Measurements from ENCODE around the gene TBKBP1. TPM values are rescaled to one million over a fixed set of nuclear protein-coding genes. Genes with fewer than 3 reads are reported as not detected.

Gene TBKBP1
- total and polyA plus RNA-seq, 9 donors: 6.0 to 28.8 (median 22.8) TPM

DNA sequence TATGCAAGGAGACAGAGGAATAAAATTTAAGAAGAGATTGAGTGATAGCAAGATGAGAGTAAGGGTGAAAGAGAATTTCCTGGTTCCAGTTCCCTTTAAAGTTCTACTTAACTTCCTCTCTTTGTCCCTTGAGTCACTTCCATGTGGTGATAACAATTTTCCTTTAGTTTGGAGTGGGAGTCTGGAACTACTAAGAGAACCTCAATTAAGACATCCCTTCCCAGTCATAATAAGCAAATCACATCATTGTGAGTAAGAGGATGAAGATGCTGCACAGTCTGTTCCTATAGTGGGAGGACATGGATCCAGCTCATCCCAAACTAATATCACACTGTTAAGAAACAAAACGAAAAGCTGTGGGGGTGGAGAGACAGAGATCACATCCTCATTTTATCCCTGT is 63.4 kb downstream of the TBKBP1 start:
- H3K27me3 ChIP-seq: no peaks in the 10 kb centered on the region
- no peaks in the 10 kb centered on the region for H3K9me3 ChIP-seq
- intact Hi-C loops (cut with DNase I): no loop called here
- H3K4me1 ChIP-seq (ENCODE audit: insufficient read depth): no peaks in the 10 kb centered on the region
- TF ChIP-seq POLR2A (IDR thresholded peaks at IDR 0.05): no peak
- H3K27ac ChIP-seq: no peak overlapping the region
- 19 to 34% (median 29%) methylated on average over 1 of the region's 1 CpG for WGBS, 3 donors
- DNase-seq: no peak
- no peaks in the 10 kb centered on the region for H3K36me3 ChIP-seq
- H3K4me3 ChIP-seq: no peak overlapping the region

GRCh38 chr17:47760409-47761140 is 66.6 kb downstream of the TBKBP1 start:
- Histone ChIP-seq H3K27me3 (no peaks in the 10 kb centered on the region), H3K27ac (no peak overlapping the region), H3K36me3 (no peaks in the 10 kb centered on the region), H3K9me3 (no peaks in the 10 kb centered on the region), H3K4me3 (no peak overlapping the region), H3K4me1 (ENCODE audit: insufficient read depth) (no peaks in the 10 kb centered on the region)
- no peak for TF ChIP-seq EP300 (IDR thresholded peaks at IDR 0.05)
- TF ChIP-seq POLR2A (IDR thresholded peaks at IDR 0.05): no peak
- TF ChIP-seq, protein P1, sequence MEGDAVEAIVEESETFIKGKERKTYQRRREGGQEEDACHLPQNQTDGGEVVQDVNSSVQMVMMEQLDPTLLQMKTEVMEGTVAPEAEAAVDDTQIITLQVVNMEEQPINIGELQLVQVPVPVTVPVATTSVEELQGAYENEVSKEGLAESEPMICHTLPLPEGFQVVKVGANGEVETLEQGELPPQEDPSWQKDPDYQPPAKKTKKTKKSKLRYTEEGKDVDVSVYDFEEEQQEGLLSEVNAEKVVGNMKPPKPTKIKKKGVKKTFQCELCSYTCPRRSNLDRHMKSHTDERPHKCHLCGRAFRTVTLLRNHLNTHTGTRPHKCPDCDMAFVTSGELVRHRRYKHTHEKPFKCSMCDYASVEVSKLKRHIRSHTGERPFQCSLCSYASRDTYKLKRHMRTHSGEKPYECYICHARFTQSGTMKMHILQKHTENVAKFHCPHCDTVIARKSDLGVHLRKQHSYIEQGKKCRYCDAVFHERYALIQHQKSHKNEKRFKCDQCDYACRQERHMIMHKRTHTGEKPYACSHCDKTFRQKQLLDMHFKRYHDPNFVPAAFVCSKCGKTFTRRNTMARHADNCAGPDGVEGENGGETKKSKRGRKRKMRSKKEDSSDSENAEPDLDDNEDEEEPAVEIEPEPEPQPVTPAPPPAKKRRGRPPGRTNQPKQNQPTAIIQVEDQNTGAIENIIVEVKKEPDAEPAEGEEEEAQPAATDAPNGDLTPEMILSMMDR (IDR thresholded peaks at IDR 0.05): no peak
- no peak for DNase-seq
- WGBS, 3 donors: 64 to 70% (median 65%) methylated on average over 5 of the region's 5 CpGs
- intact Hi-C loops (cut with DNase I): no loop called here

Small RNA genes within 50 kb of the gene (small RNA-seq; reads per million reads assigned to genes)
- not detected for gene AC015674.1

Other genes with a start within 250 kb of the TBKBP1 start
- gene NPEPPS, start 163.1 kb upstream of the TBKBP1 start, total RNA-seq: 100 to 1,000 TPM in 4 of 7 donors, 10 to 100 TPM in 3; 93.5 to 178 (median 104) TPM
- 100 to 1,000 TPM in 1 of 2 donors, 10 to 100 TPM in 1; 55.2 to 122 TPM for gene NPEPPS, start 163.1 kb upstream of the TBKBP1 start, polyA plus RNA-seq
- 100 to 1,000 TPM; 119 to 346 (median 256) TPM for gene KPNB1, start 44.2 kb upstream of the TBKBP1 start, total RNA-seq
- gene KPNB1, start 44.2 kb upstream of the TBKBP1 start, polyA plus RNA-seq: 100 to 1,000 TPM in 1 of 2 donors, 10 to 100 TPM in 1; 63.4 to 236 TPM
- gene TBX21, start 39.1 kb downstream of the TBKBP1 start, total RNA-seq: 1 to 10 TPM in 1 of 7 donors, under 1 TPM in 5, not detected in 1; 0.20 to 1.4 (median 0.33) TPM
- under 1 TPM; 0.12 to 0.70 TPM for gene TBX21, start 39.1 kb downstream of the TBKBP1 start, polyA plus RNA-seq
- 10 to 100 TPM in 5 of 7 donors, 1 to 10 TPM in 2; 6.4 to 18.0 (median 14.4) TPM for gene OSBPL7, start 127.6 kb downstream of the TBKBP1 start, total RNA-seq
- gene OSBPL7, start 127.6 kb downstream of the TBKBP1 start, polyA plus RNA-seq: 1 to 10 TPM; 6.1 to 9.6 TPM
- gene MRPL10, start 137.4 kb downstream of the TBKBP1 start, total RNA-seq: 10 to 100 TPM; 30.4 to 59.5 (median 48.4) TPM
- 10 to 100 TPM; 55.9 to 64.4 TPM for gene MRPL10, start 137.4 kb downstream of the TBKBP1 start, polyA plus RNA-seq
- 10 to 100 TPM in 1 of 7 donors, 1 to 10 TPM in 3, under 1 TPM in 3; 0.35 to 17.1 (median 1.2) TPM for gene LRRC46, start 137.5 kb downstream of the TBKBP1 start, total RNA-seq
- gene LRRC46, start 137.5 kb downstream of the TBKBP1 start, polyA plus RNA-seq: 1 to 10 TPM in 1 of 2 donors, under 1 TPM in 1; 0.31 to 1.6 TPM
- 10 to 100 TPM; 25.4 to 43.9 (median 36.8) TPM for gene SCRN2, start 147.1 kb downstream of the TBKBP1 start, total RNA-seq
- 10 to 100 TPM in 1 of 2 donors, 1 to 10 TPM in 1; 5.6 to 45.5 TPM for gene SCRN2, start 147.1 kb downstream of the TBKBP1 start, polyA plus RNA-seq
- 1 to 10 TPM in 5 of 7 donors, under 1 TPM in 2; 0.66 to 4.3 (median 1.3) TPM for gene SP6, start 157.0 kb downstream of the TBKBP1 start, total RNA-seq
- gene SP6, start 157.0 kb downstream of the TBKBP1 start, polyA plus RNA-seq: 1 to 10 TPM in 1 of 2 donors, under 1 TPM in 1; 0.25 to 1.1 TPM
- 10 to 100 TPM in 5 of 7 donors, 1 to 10 TPM in 2; 2.6 to 22.5 (median 14.6) TPM for gene SP2, start 202.1 kb downstream of the TBKBP1 start, total RNA-seq
- gene SP2, start 202.1 kb downstream of the TBKBP1 start, polyA plus RNA-seq: 10 to 100 TPM; 15.0 to 19.4 TPM
- gene PNPO, start 247.4 kb downstream of the TBKBP1 start, total RNA-seq: 10 to 100 TPM in 6 of 7 donors, 1 to 10 TPM in 1; 9.5 to 26.5 (median 21.8) TPM
- gene PNPO, start 247.4 kb downstream of the TBKBP1 start, polyA plus RNA-seq: 10 to 100 TPM in 1 of 2 donors, 1 to 10 TPM in 1; 6.1 to 32.4 TPM

Measured in ovary (tissue), 9 donors.